HEK293 (cell line): ENCODE data around the gene MFGE8.

Source experiments
- CTCF ChIA-PET: fragments of 350-600 bp; formaldehyde crosslinking; extraction: SDS; loops from one replicate; lab custom pipeline; 2021; ENCODE audit warnings: antibody characterized with exemption; lab: Yijun Ruan, JAX
- POLR2A ChIA-PET: fragments of 300-600 bp; formaldehyde crosslinking; extraction: SDS; loops from one replicate; lab custom pipeline; 2020; ENCODE audit warnings: antibody characterized with exemption, inconsistent platforms; lab: Yijun Ruan, JAX
- H3K27ac ChIP-seq: fragments of 200-500 bp; sonication (Bioruptor generic); 2 replicates; pipeline ENCODE4 v1.5.1; 2014; ENCODE audit warnings: low read depth, low read length, control low read depth, inconsistent platforms; ENCODE audit errors: extremely low read depth
- H3K36me3 ChIP-seq, 2 experiments: fragments of 200-500 bp in 1 of 2; sonication (Bioruptor generic) in 1 of 2; 1 replicate in 1 of 2; 2 replicates in 1 of 2; pipeline ENCODE4 v1.5.1; 2014 to 2017; ENCODE audit warnings: inconsistent platforms in 2 of 2, low read length in 2 of 2; ENCODE audit not compliant: control insufficient read depth in 2 of 2, insufficient read depth in 1 of 2
- H3K4me1 ChIP-seq: fragments of 200-500 bp; sonication (Bioruptor generic); 2 replicates; pipeline ENCODE4 v1.5.1; 2014; ENCODE audit warnings: mild to moderate bottlenecking, low read length, inconsistent platforms; ENCODE audit not compliant: control insufficient read depth, insufficient read depth
- H3K4me3 ChIP-seq: 2 replicates; pipeline ENCODE4 v1.5.1; 2011; ENCODE audit warnings: low read depth, mild to moderate bottlenecking, control low read depth, low read length, moderate library complexity
- H3K9me3 ChIP-seq: fragments of 200-500 bp; sonication (Bioruptor generic); 2 replicates; pipeline ENCODE4 v1.5.1; 2014; ENCODE audit warnings: low read depth, low read length, inconsistent platforms; ENCODE audit not compliant: control insufficient read depth, insufficient read depth
- GLIS1 ChIP-seq: fragments of 450-650 bp; formaldehyde crosslinking; IDR thresholded peaks from 2 replicates; pipeline ENCODE4 v1.5.1; 2016; ENCODE audit warnings: missing biosample characterization, missing genetic modification characterization
- HOXD13 ChIP-seq: sonication (generic); formaldehyde crosslinking; IDR thresholded peaks from 2 replicates; pipeline ENCODE4 v1.8.0; 2022; ENCODE audit warnings: missing genetic modification reagents, borderline replicate concordance
- KLF1 ChIP-seq: fragments of 450-650 bp; formaldehyde crosslinking; IDR thresholded peaks from 2 replicates; pipeline ENCODE4 v1.5.1; 2016; ENCODE audit warnings: missing biosample characterization, missing genetic modification characterization
- PRDM10 ChIP-seq: fragments of 450-650 bp; formaldehyde crosslinking; IDR thresholded peaks from 2 replicates; pipeline ENCODE4 v1.5.1; 2016; ENCODE audit warnings: missing biosample characterization, missing genetic modification characterization
- REPIN1 ChIP-seq: fragments of 450-650 bp; formaldehyde crosslinking; IDR thresholded peaks from 2 replicates; pipeline ENCODE4 v1.5.1; 2017; ENCODE audit warnings: missing biosample characterization, missing genetic modification characterization, low read depth
- SCRT1 ChIP-seq: fragments of 450-650 bp; formaldehyde crosslinking; IDR thresholded peaks from 2 replicates; pipeline ENCODE4 v1.5.1; 2016; ENCODE audit warnings: missing biosample characterization, missing genetic modification characterization, borderline replicate concordance
- SCRT2 ChIP-seq: fragments of 450-650 bp; formaldehyde crosslinking; IDR thresholded peaks from 2 replicates; pipeline ENCODE4 v1.5.1; 2016; ENCODE audit warnings: missing biosample characterization, missing genetic modification characterization
- SETDB1 ChIP-seq: IDR thresholded peaks from one replicate; pipeline ENCODE4 v1.6.1; 2017; ENCODE audit warnings: mild to moderate bottlenecking, low read length, moderate library complexity, mixed read lengths; ENCODE audit not compliant: insufficient read length
- SP7 ChIP-seq: fragments of 450-650 bp; formaldehyde crosslinking; IDR thresholded peaks from 2 replicates; pipeline ENCODE4 v1.5.1; 2016; ENCODE audit warnings: missing biosample characterization, missing genetic modification characterization
- YY1 ChIP-seq: fragments of 450-650 bp; formaldehyde crosslinking; IDR thresholded peaks from 2 replicates; pipeline ENCODE4 v1.5.1; 2018; ENCODE audit warnings: missing biosample characterization, missing genetic modification characterization
- YY2 ChIP-seq: fragments of 450-650 bp; formaldehyde crosslinking; IDR thresholded peaks from 2 replicates; pipeline ENCODE4 v1.5.1; 2016; ENCODE audit warnings: missing biosample characterization, missing genetic modification characterization
- ZBTB20 ChIP-seq: fragments of 450-650 bp; formaldehyde crosslinking; IDR thresholded peaks from 2 replicates; pipeline ENCODE4 v1.5.1; 2016; ENCODE audit warnings: missing biosample characterization, missing genetic modification characterization
- ZBTB49 ChIP-seq: fragments of 450-650 bp; formaldehyde crosslinking; IDR thresholded peaks from 2 replicates; pipeline ENCODE4 v1.5.1; 2016; ENCODE audit warnings: missing biosample characterization, missing genetic modification characterization, low read depth
- ZNF175 ChIP-seq: fragments of 450-650 bp; formaldehyde crosslinking; IDR thresholded peaks from 2 replicates; pipeline ENCODE4 v1.5.1; 2016; ENCODE audit warnings: missing biosample characterization, missing genetic modification characterization
- ZNF24 ChIP-seq: fragments of 450-650 bp; formaldehyde crosslinking; IDR thresholded peaks from 2 replicates; pipeline ENCODE4 v1.5.1; 2016; ENCODE audit warnings: missing biosample characterization, missing genetic modification characterization
- ZNF266 ChIP-seq: fragments of 450-650 bp; formaldehyde crosslinking; IDR thresholded peaks from 2 replicates; pipeline ENCODE4 v1.5.1; 2016; ENCODE audit warnings: missing biosample characterization, missing genetic modification characterization, low read depth
- ZNF335 ChIP-seq: fragments of 450-650 bp; formaldehyde crosslinking; conservative IDR thresholded peaks from 2 replicates; pipeline ENCODE4 v1.5.1; 2016; ENCODE audit warnings: missing biosample characterization, missing genetic modification characterization
- ZNF394 ChIP-seq: fragments of 450-650 bp; formaldehyde crosslinking; IDR thresholded peaks from 2 replicates; pipeline ENCODE4 v1.5.1; 2016; ENCODE audit warnings: missing biosample characterization, missing genetic modification characterization, mild to moderate bottlenecking, moderate library complexity, borderline replicate concordance
- ZNF48 ChIP-seq: fragments of 450-650 bp; formaldehyde crosslinking; IDR thresholded peaks from 2 replicates; pipeline ENCODE4 v1.5.1; 2016; ENCODE audit warnings: missing biosample characterization, missing genetic modification characterization
- ZNF549 ChIP-seq: fragments of 450-650 bp; IDR thresholded peaks from 2 replicates; pipeline ENCODE4 v1.5.1; 2018; ENCODE audit warnings: missing biosample characterization, missing genetic modification characterization, mild to moderate bottlenecking, inconsistent platforms, moderate library complexity
- ZNF600 ChIP-seq: fragments of 450-650 bp; formaldehyde crosslinking; IDR thresholded peaks from 2 replicates; pipeline ENCODE4 v1.5.1; 2016; ENCODE audit warnings: missing biosample characterization, missing genetic modification characterization
- ZNF610 ChIP-seq: fragments of 450-650 bp; formaldehyde crosslinking; IDR thresholded peaks from 2 replicates; pipeline ENCODE4 v1.5.1; 2016; ENCODE audit warnings: missing biosample characterization, missing genetic modification characterization, borderline replicate concordance
- ZNF623 ChIP-seq: fragments of 450-650 bp; formaldehyde crosslinking; IDR thresholded peaks from 2 replicates; pipeline ENCODE4 v1.5.1; 2016; ENCODE audit warnings: missing biosample characterization, missing genetic modification characterization
- ZNF777 ChIP-seq: fragments of 450-650 bp; formaldehyde crosslinking; IDR thresholded peaks from 2 replicates; pipeline ENCODE4 v1.5.1; 2017; ENCODE audit warnings: missing biosample characterization, missing genetic modification characterization, borderline replicate concordance
- ZNF843 ChIP-seq: fragments of 450-650 bp; formaldehyde crosslinking; IDR thresholded peaks from 2 replicates; pipeline ENCODE4 v1.5.1; 2016; ENCODE audit warnings: missing biosample characterization, missing genetic modification characterization
- TF ChIP-seq, protein P1 (sequence below): sonication (generic); formaldehyde crosslinking; IDR thresholded peaks from 2 replicates; pipeline ENCODE4 v1.8.1; 2022; ENCODE audit warnings: mild to moderate bottlenecking, moderate library complexity, missing genetic modification reagents
- TF ChIP-seq, protein P2 (sequence below): fragments of 450-650 bp; formaldehyde crosslinking; IDR thresholded peaks from 2 replicates; pipeline ENCODE4 v1.5.1; 2016; ENCODE audit warnings: missing biosample characterization, missing genetic modification characterization, low read depth
- TF ChIP-seq, protein P3 (sequence below): fragments of 450-650 bp; formaldehyde crosslinking; IDR thresholded peaks from 2 replicates; pipeline ENCODE4 v1.5.1; 2016; ENCODE audit warnings: missing biosample characterization, missing genetic modification characterization

Gene MFGE8

DNA sequence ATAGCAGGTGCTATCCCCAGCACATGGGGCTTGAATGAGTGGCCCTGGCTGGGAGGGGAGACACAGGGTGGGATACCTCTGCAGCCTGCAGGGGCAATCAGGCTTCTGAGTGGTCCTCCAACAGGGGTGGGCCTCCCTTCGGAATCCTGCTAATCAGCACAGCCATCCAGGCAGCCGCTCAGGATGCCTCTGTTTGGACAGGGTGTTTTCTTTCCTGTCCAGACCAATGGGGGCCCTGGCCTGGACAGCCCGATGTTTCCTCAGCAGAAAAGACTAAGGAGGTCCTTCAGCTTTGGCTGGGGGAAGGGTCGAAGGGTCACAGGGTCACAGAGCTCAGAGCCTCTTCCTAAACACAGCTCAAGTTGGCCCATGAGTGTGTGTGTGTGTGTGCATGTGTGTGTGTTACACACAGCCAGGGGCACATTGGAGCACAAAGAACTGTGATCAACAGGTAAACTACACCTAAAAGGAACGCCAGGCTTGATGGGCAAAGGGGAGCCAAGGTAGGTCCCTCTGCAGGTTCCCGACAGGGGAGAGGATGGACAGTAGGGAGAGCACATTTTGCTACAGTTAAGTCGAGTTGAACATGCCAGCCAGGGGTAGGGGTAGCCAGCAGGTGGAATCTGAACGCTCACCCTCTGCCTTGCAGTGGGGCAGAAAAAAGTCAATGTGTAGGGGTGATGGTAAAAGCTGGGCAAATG, 16.7 kb downstream of the MFGE8 start:
- H3K4me3 ChIP-seq, result no peak overlapping the region
- peaks cover 15% of the 10 kb centered on the region for H3K4me1 ChIP-seq
- ChIA-PET CTCF (interaction anchor here (0.7 to 4.7 kb wide), 13 partner anchors 8 to 282 kb away, joined by 3 to 21 read pairs (median 6); no protein-coding TSS in a partner anchor), POLR2A (interaction anchor here (1.4 to 1.7 kb wide), 2 partner anchors 9 to 15 kb away, joined by 5 read pairs; no protein-coding TSS in a partner anchor)
- no peaks in the 10 kb centered on the region for H3K9me3 ChIP-seq
- H3K36me3 ChIP-seq, result peaks cover 6 to 22% of the 10 kb centered on the region in 2 experiments; a peak in 2 of 3 replicates
- no peak overlapping the region; the same call in 1 of the 2 replicates for H3K27ac ChIP-seq
- TF ChIP-seq REPIN1, result no peak
- TF ChIP-seq, protein P1, sequence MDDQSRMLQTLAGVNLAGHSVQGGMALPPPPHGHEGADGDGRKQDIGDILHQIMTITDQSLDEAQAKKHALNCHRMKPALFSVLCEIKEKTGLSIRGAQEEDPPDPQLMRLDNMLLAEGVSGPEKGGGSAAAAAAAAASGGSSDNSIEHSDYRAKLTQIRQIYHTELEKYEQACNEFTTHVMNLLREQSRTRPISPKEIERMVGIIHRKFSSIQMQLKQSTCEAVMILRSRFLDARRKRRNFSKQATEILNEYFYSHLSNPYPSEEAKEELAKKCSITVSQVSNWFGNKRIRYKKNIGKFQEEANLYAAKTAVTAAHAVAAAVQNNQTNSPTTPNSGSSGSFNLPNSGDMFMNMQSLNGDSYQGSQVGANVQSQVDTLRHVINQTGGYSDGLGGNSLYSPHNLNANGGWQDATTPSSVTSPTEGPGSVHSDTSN (CRISPR knock-in tag), result no peak
- TF ChIP-seq ZNF623, result no peak
- no peak for TF ChIP-seq YY1 (tag by site-specific recombination)
- TF ChIP-seq, protein P2, sequence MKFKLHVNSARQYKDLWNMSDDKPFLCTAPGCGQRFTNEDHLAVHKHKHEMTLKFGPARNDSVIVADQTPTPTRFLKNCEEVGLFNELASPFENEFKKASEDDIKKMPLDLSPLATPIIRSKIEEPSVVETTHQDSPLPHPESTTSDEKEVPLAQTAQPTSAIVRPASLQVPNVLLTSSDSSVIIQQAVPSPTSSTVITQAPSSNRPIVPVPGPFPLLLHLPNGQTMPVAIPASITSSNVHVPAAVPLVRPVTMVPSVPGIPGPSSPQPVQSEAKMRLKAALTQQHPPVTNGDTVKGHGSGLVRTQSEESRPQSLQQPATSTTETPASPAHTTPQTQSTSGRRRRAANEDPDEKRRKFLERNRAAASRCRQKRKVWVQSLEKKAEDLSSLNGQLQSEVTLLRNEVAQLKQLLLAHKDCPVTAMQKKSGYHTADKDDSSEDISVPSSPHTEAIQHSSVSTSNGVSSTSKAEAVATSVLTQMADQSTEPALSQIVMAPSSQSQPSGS (tag by site-specific recombination), result no peak
- no peak for TF ChIP-seq GLIS1
- TF ChIP-seq ZNF48 (tag by site-specific recombination), result no peak
- TF ChIP-seq ZNF335 (tag by site-specific recombination), result peak; percentile 29; the same call in 1 of the 2 replicates
- no peak for TF ChIP-seq ZNF266 (tag by site-specific recombination)
- TF ChIP-seq ZNF600 (tag by site-specific recombination), result no peak
- no peak for TF ChIP-seq SETDB1
- no peak for TF ChIP-seq ZNF175 (tag by site-specific recombination)
- TF ChIP-seq, protein P3, sequence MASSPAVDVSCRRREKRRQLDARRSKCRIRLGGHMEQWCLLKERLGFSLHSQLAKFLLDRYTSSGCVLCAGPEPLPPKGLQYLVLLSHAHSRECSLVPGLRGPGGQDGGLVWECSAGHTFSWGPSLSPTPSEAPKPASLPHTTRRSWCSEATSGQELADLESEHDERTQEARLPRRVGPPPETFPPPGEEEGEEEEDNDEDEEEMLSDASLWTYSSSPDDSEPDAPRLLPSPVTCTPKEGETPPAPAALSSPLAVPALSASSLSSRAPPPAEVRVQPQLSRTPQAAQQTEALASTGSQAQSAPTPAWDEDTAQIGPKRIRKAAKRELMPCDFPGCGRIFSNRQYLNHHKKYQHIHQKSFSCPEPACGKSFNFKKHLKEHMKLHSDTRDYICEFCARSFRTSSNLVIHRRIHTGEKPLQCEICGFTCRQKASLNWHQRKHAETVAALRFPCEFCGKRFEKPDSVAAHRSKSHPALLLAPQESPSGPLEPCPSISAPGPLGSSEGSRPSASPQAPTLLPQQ (tag by site-specific recombination), result no peak
- TF ChIP-seq ZBTB20 (tag by site-specific recombination), result no peak
- peak; percentile 91 for TF ChIP-seq SCRT2 (tag by site-specific recombination)
- no peak for TF ChIP-seq ZNF394 (tag by site-specific recombination)
- no peak for TF ChIP-seq SP7 (tag by site-specific recombination)
- no peak for TF ChIP-seq YY2
- no peak for TF ChIP-seq ZNF843 (tag by site-specific recombination)
- no peak for TF ChIP-seq ZNF549 (tag by site-specific recombination)
- TF ChIP-seq SCRT1 (tag by site-specific recombination), result 0 out of 2 replicates have a peak, but pooled peaks have one; percentile 48
- peak; percentile 49 for TF ChIP-seq PRDM10 (tag by site-specific recombination)
- no peak for TF ChIP-seq ZNF610
- TF ChIP-seq ZNF24 (tag by site-specific recombination), result no peak
- no peak for TF ChIP-seq KLF1 (tag by site-specific recombination)
- no peak for TF ChIP-seq HOXD13
- TF ChIP-seq ZNF777 (tag by site-specific recombination), result no peak
- TF ChIP-seq ZBTB49, result no peak
